Fibroblast of the aortic adventitia (primary cell): ENCODE measurements around the gene RECQL5. TPM values are rescaled to one million over a fixed set of nuclear protein-coding genes. Genes with fewer than 3 reads are reported as not detected.

Experiments
- DNase-seq: peaks from one replicate; pipeline ENCODE4 v3.0.0-alpha.2; 2010; ENCODE audit warnings: low read depth
- H3K4me3 ChIP-seq: 2 replicates; pipeline ENCODE4 v1.5.1; 2011; ENCODE audit warnings: low read depth, mild to moderate bottlenecking, control low read depth, low read length, moderate library complexity
- CTCF ChIP-seq: IDR thresholded peaks from 2 replicates; pipeline ENCODE4 v1.5.1; 2011; ENCODE audit warnings: mild to moderate bottlenecking, low read length, control low read depth, inconsistent platforms; ENCODE audit not compliant: insufficient read depth
- total RNA-seq: library from RNA; depleted of rRNA; stranded (reverse); fragments of >200 nt; gene quantifications from 2 replicates; pipeline ENCODE4 v1.2.3, GENCODE V29; 2012; ENCODE audit warnings: low replicate concordance

RECQL5 gene
- total RNA-seq, 1 donor: 17.6 TPM

- no peak for TF ChIP-seq CTCF
- H3K4me3 ChIP-seq: no peak overlapping the region
- DNase-seq: peak; percentile 32
Measured at GRCh38 chr17:75685499-75685898, 18.5 kb upstream of the RECQL5 start.

GRCh38 chr17:75684924-75685323 is 18.0 kb upstream of the RECQL5 start:
- TF ChIP-seq CTCF: no peak
- H3K4me3 ChIP-seq: no peak overlapping the region
- DNase-seq: peak; percentile 52

GRCh38 chr17:75684249-75684648 is 17.3 kb upstream of the RECQL5 start:
- no peak overlapping the region for H3K4me3 ChIP-seq
- TF ChIP-seq CTCF: no peak
- peak; percentile 32 for DNase-seq

- DNase-seq: peak; percentile 59
- H3K4me3 ChIP-seq: no peak overlapping the region
- no peak for TF ChIP-seq CTCF
Measured at GRCh38 chr17:75683583-75683982, 16.6 kb upstream of the RECQL5 start.

GRCh38 chr17:75681289-75681688 is 14.3 kb upstream of the RECQL5 start:
- no peak for TF ChIP-seq CTCF
- DNase-seq: peak; percentile 56
- H3K4me3 ChIP-seq: no peak overlapping the region

GRCh38 chr17:75680431-75680830 is 13.5 kb upstream of the RECQL5 start:
- H3K4me3 ChIP-seq: no peak overlapping the region
- no peak for DNase-seq
- TF ChIP-seq CTCF: no peak

- no peak for TF ChIP-seq CTCF
- H3K4me3 ChIP-seq: no peak overlapping the region
- DNase-seq: no peak
Measured at GRCh38 chr17:75679706-75680211, 12.8 kb upstream of the RECQL5 start.
